Body of pancreas (tissue), 4 donors: ENCODE data around the gene DYRK2.

Source experiments
- POLR2A ChIP-seq, 3 donors: fragments of 450-650 bp; IDR thresholded peaks; one replicate each; pipeline ENCODE4 v1.6.1; 2016; ENCODE audit warnings: antibody characterized with exemption in 3 of 3, mild to moderate bottlenecking in 2 of 3
- TF ChIP-seq, protein P1 (sequence below), 7 experiments: fragments of 450-650 bp in 4 of 7; fragments of 200-600 bp in 3 of 7; sonication (generic) in 3 of 7; IDR thresholded peaks; one replicate each; pipeline ENCODE4 v1.5.1; 2016 to 2019; ENCODE audit warnings: antibody characterized with exemption in 7 of 7

DNA sequence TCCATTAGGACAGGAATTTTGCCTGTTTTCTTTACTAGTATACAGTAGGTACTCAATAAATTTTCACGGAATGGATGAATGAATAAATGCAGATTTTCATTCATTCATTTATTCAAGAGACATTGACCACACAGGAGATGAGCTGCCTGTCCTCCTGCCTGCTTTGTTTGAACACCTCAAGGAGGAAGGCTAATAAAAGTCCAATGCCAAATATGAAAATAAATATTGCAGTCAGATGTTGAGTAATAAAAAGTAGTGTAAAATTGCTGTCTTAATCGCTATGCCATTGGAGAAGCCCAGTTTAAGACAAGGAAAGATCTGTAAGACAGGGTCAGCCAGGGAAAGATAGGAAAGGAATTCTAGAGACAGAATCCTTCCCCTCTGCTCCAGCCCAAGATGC is 47.4 kb downstream of the DYRK2 start:
- no peak for TF ChIP-seq POLR2A (IDR thresholded peaks at IDR 0.05)
- TF ChIP-seq, protein P1, sequence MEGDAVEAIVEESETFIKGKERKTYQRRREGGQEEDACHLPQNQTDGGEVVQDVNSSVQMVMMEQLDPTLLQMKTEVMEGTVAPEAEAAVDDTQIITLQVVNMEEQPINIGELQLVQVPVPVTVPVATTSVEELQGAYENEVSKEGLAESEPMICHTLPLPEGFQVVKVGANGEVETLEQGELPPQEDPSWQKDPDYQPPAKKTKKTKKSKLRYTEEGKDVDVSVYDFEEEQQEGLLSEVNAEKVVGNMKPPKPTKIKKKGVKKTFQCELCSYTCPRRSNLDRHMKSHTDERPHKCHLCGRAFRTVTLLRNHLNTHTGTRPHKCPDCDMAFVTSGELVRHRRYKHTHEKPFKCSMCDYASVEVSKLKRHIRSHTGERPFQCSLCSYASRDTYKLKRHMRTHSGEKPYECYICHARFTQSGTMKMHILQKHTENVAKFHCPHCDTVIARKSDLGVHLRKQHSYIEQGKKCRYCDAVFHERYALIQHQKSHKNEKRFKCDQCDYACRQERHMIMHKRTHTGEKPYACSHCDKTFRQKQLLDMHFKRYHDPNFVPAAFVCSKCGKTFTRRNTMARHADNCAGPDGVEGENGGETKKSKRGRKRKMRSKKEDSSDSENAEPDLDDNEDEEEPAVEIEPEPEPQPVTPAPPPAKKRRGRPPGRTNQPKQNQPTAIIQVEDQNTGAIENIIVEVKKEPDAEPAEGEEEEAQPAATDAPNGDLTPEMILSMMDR (IDR thresholded peaks at IDR 0.05): no peak
